HG03432 (cell line): ENCODE results near the gene TMEM59.
"Not testable (repeated sequence)": the region's sequence is repeated elsewhere in the genome, so short reads cannot be mapped to it uniquely, and the experiment has no call there.

Experiments
- ATAC-seq: cut with Tn5 transposase; IDR thresholded peaks from one replicate; pipeline ENCODE4 v1.9.1; 2021; ENCODE audit warnings: mild to moderate bottlenecking, moderate library complexity; ENCODE audit not compliant: unreplicated experiment

Gene TMEM59, protein sequence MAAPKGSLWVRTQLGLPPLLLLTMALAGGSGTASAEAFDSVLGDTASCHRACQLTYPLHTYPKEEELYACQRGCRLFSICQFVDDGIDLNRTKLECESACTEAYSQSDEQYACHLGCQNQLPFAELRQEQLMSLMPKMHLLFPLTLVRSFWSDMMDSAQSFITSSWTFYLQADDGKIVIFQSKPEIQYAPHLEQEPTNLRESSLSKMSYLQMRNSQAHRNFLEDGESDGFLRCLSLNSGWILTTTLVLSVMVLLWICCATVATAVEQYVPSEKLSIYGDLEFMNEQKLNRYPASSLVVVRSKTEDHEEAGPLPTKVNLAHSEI

GRCh38 chr1:54052934-54053744, at the start of gene TMEM59, which contains the start of gene TCEANC2:
Gene TMEM59 (minus strand): TSS chr1:54053204. CDS start chr1:54053188, 16 bp downstream.
Gene TCEANC2 (plus strand): TSS chr1:54053608. CDS start chr1:54054423, 815 bp downstream.
- peak; percentile 93 for ATAC-seq

- ATAC-seq, result no peak
Observed at GRCh38 chr1:54100500-54100899, 47.5 kb upstream of the TMEM59 start.

DNA sequence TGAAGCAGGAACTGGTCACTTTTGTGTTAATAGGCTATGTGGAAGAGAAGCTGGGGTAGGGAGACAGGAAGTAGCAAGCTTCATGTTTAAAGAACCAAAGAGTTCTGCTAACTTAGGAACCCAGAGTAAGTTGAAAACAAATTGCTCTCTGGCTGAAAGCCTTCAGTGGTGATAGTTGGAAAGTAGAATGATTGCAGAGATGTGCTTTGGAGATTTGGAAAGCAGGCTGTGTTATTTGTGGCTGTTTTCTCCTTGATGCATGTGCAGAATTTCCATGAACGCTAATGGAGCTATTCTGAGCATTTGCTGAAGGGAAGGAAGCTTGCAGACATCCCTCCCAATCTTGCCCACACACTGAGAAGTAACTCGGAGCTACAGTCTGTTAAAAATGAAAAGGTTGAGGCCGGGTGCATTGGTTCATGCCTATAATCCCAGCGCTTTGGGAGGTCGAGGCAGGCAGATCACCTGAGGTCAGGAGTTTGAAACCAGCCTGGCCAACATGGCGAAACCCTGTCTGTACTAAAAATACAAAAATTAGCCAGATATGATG, 46.1 kb upstream of the TMEM59 start:
- no peak for ATAC-seq

DNA sequence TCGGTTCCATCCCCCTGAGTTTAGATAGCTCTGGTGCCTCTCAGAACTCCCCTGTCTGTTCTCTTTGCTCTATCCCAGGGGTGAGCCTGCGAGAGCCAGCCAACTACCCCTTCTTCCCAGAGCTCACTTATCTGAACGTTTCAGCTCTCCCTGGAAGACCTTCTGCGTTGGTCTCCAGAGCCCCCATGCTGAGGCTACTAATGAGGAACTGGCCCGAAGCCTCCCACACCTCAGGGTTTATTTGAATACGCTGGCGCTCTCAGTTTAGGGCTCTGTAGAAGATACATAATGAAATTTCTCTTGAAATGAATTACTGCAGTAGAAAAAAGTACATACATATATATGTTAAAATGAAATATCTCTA, 43.9 kb upstream of the TMEM59 start:
- ATAC-seq, result no peak

GRCh38 chr1:54096227-54096876, 43.3 kb upstream of the TMEM59 start:
- no peak for ATAC-seq

DNA sequence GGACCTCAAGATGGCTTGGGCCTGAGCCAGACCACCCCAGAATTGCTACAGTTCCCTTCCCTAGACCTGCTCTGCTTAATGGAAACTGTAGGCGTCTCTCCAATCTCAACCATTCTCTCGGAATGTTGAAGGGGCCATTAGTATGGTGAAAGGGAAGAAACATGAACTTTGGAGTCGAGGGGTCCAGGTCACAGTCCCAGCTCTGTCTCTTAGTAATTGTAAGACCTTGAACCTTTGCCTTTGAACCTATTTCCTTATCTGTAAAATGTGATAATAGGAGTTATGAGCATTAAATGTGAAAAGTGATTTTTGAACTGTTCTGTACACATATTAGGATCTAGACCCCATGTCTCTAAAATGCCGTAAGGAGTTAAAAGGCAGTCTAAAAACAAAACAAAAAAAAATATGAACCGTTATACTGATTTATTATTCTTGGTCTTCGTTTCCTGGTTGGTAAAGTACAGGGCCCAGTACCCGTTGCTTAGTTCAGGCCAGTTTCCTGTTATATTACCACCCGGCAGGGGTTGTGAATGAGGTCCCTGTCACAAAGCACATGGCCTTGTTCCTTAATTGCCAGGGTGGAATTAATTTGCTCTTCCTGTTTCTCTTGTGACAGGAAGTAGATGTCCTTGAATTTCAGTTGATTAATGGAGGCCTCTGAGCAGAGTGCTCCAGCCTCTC, 42.7 kb upstream of the TMEM59 start:
- no peak for ATAC-seq

DNA sequence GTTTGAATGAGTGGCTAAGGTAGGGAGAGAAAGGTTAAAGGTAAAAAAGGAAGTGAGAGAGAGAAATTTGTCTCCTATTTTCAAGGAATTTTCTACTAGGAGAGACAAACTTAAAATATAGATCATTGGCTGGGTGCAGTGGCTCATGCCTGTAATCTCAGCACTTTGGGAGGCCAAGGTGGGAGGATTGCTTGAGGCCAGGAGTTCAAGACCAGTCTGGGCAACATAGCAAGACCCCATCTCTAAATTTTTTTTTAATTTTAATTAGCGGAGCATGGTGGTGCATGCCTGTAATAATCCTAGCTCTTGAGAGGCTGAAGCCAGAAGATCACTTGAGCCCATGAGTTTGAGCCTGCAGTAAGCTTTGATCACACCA, 41.7 kb upstream of the TMEM59 start:
- ATAC-seq, result not testable (repeated sequence)

- ATAC-seq, result no peak
Observed at GRCh38 chr1:54094001-54094729, 41.2 kb upstream of the TMEM59 start.

- no peak for ATAC-seq
Observed at GRCh38 chr1:54091666-54092065, 38.7 kb upstream of the TMEM59 start.

GRCh38 chr1:54088385-54088784, 35.4 kb upstream of the TMEM59 start:
- ATAC-seq, result no peak

DNA sequence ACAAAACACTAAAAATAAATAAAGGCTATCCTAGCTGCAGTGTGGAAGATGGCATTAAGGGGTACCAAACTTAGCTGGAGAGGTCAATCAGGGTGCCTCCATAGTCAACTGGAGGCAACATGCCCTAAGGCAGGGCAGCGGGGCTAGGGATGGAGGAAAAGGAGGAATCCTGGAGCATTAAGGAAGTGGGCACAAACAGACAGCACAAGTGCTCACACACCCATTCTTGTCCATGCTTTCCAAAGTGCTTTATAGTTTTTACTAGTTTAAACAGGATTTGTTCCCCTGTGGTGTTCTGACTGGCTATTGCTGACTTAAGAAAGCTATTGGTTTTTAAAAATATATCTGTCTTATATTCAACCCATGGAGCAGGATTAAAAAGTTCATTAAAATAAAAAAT, 33.8 kb upstream of the TMEM59 start:
- ATAC-seq, result no peak

GRCh38 chr1:54084794-54085193, 31.8 kb upstream of the TMEM59 start:
- no peak for ATAC-seq

- ATAC-seq, result peak; percentile 84
Observed at GRCh38 chr1:54081306-54082270, 28.6 kb upstream of the TMEM59 start.

DNA sequence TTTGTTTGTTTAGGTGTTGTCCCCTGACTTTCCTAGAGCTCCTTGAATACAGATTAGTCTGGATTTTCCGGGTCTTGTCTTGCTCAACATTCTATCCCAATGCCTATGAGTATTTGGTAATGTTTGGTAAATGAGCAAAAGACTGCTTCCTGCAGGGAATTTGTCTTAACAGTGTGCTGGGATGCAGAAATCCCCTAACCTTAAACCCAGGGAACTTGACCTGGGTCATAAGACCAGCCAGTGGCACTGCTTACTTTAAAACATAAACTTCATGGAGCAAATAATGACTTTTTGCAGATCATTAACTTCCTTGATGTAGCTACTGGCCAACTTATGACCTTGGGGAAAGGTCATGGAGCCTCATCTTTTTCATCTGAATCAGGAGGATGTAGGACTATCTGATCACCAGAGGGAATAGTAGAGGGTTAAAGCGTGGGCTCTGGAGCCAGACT, 27.6 kb upstream of the TMEM59 start:
- ATAC-seq, result no peak

GRCh38 chr1:54077359-54077758, 24.4 kb upstream of the TMEM59 start:
- ATAC-seq, result no peak

GRCh38 chr1:54070171-54070837, 17.3 kb upstream of the TMEM59 start:
- peak; percentile 75 for ATAC-seq

GRCh38 chr1:54069791-54070170, 16.8 kb upstream of the TMEM59 start:
- peak; percentile 22 for ATAC-seq

DNA sequence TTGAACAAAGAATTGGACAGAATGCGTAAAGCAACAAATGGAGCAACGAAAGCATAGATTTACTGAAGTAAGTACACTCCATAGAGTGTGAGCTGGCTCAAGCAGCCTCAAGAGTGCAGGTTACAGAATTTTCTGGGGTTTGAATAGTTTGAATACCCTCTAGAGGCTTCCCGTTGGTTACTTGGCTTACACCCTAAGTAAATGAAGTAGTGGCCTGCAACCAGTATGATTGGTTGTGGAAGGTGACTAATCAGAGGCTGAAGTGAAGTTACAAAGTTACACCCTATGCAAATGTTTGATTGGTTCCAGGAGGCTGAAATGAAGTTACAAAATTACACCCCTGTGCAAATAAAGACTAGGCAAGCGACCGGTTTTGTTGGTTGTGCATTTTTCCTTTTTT, 11.3 kb upstream of the TMEM59 start:
- no peak for ATAC-seq

- no peak for ATAC-seq
Observed at GRCh38 chr1:54054438-54054749, 1.4 kb upstream of the TMEM59 start.
